Anterior cingulate cortex (tissue), 58 donors: ENCODE measurements around the gene SNX5.

Source experiments
- DNase-seq, 58 donors: peaks; one replicate each; lab custom pipeline; 2025; lab: John Stamatoyannopoulos, UW

The SNX5 gene

GRCh38 chr20:17925940-17926300, 42.7 kb downstream of the SNX5 start:
- DNase-seq = no peak

GRCh38 chr20:17925141-17925939, 43.3 kb downstream of the SNX5 start:
- DNase-seq = no peak

- no peak for DNase-seq
Observed at GRCh38 chr20:17921774-17922173, 46.8 kb downstream of the SNX5 start.

GRCh38 chr20:17919149-17919548, 49.4 kb downstream of the SNX5 start:
- DNase-seq = no peak

- DNase-seq = no peak
Observed at GRCh38 chr20:17917832-17918618, 50.6 kb downstream of the SNX5 start.

- DNase-seq = peak in 2 of 58 donors; percentile 6 to 10
Observed at GRCh38 chr20:17916433-17916891, 52.1 kb downstream of the SNX5 start.

GRCh38 chr20:17914957-17915356, 53.6 kb downstream of the SNX5 start:
- DNase-seq = no peak

- DNase-seq = no peak
Observed at GRCh38 chr20:17912916-17913315, 55.7 kb downstream of the SNX5 start.

GRCh38 chr20:17911927-17912326, 56.7 kb downstream of the SNX5 start:
- DNase-seq = no peak

GRCh38 chr20:17910828-17911294, 57.7 kb downstream of the SNX5 start:
- DNase-seq = peak in 2 of 58 donors; percentile 12 to 13

- no peak for DNase-seq
Observed at GRCh38 chr20:17909869-17910321, 58.7 kb downstream of the SNX5 start.

GRCh38 chr20:17905544-17905943, 63.0 kb downstream of the SNX5 start:
- DNase-seq = no peak

GRCh38 chr20:17904027-17904426, 64.6 kb downstream of the SNX5 start:
- DNase-seq = no peak

GRCh38 chr20:17902531-17903083, 66.0 kb downstream of the SNX5 start:
- DNase-seq = no peak

- no peak for DNase-seq
Observed at GRCh38 chr20:17901971-17902370, 66.6 kb downstream of the SNX5 start.

- peak in 39 of 58 donors; percentile 9 to 72 (median 41) for DNase-seq
Observed at GRCh38 chr20:17898548-17898994, 70.0 kb downstream of the SNX5 start.

GRCh38 chr20:17897566-17898307, 70.9 kb downstream of the SNX5 start:
- DNase-seq = no peak

- DNase-seq = no peak
Observed at GRCh38 chr20:17896771-17897369, 71.7 kb downstream of the SNX5 start.

GRCh38 chr20:17896193-17896723, 72.3 kb downstream of the SNX5 start:
- DNase-seq = peak in 2 of 58 donors; percentile 9 to 19
